Lung (tissue), 12 donors: ENCODE measurements around the gene SLC6A17. TPM values are rescaled to one million over a fixed set of nuclear protein-coding genes. Genes with fewer than 3 reads are reported as not detected.

Experiments used
- ATAC-seq: fragments of 200-7000 bp; cut with Tn5 transposase; one replicate; pipeline ENCODE4 v1.9.1; 2020; ENCODE audit warnings: moderate number of reproducible peaks; ENCODE audit not compliant: insufficient read depth, low FRiP score
- DNase-seq, 3 donors: peaks; one replicate each; pipeline ENCODE4 v3.0.0-alpha.2; 2013 to 2017
- H3K27ac ChIP-seq, 2 donors: one replicate each; pipeline ENCODE4 v1.5.1; 2013; ENCODE audit warnings: mild to moderate bottlenecking in 2 of 2, moderate library complexity in 2 of 2, control low read depth in 1 of 2, inconsistent platforms in 1 of 2, low read depth in 1 of 2, low read length in 1 of 2
- H3K27me3 ChIP-seq, 3 donors: one replicate each; pipeline ENCODE4 v1.5.1; 2013; ENCODE audit warnings: low read length in 2 of 3; ENCODE audit not compliant: control insufficient read depth in 3 of 3, insufficient read depth in 3 of 3
- H3K36me3 ChIP-seq, 4 donors: one replicate each; pipeline ENCODE4 v1.5.1; 2013; ENCODE audit warnings: low read length in 4 of 4, mild to moderate bottlenecking in 1 of 4, moderate library complexity in 1 of 4; ENCODE audit not compliant: control insufficient read depth in 4 of 4, insufficient read depth in 4 of 4
- H3K4me1 ChIP-seq, 5 donors: one replicate each; pipeline ENCODE4 v1.5.1; 2013; ENCODE audit warnings: low read length in 5 of 5, mild to moderate bottlenecking in 2 of 5, moderate library complexity in 1 of 5; ENCODE audit not compliant: control insufficient read depth in 5 of 5, insufficient read depth in 5 of 5
- H3K4me3 ChIP-seq: one replicate; pipeline ENCODE4 v1.5.1; 2013; ENCODE audit warnings: mild to moderate bottlenecking, control low read depth, moderate library complexity
- H3K9ac ChIP-seq, 2 donors: one replicate each; pipeline ENCODE4 v1.5.1; 2013; ENCODE audit warnings: low read length in 2 of 2, control low read depth in 1 of 2; ENCODE audit not compliant: insufficient read depth in 1 of 2
- H3K9me3 ChIP-seq, 4 donors: one replicate each; pipeline ENCODE4 v1.5.1; 2013; ENCODE audit warnings: low read length in 3 of 4, mild to moderate bottlenecking in 1 of 4, moderate library complexity in 1 of 4; ENCODE audit not compliant: control insufficient read depth in 4 of 4, insufficient read depth in 3 of 4
- WGBS, 2 donors: extraction: QIAGEN DNeasy Blood & Tissue Kit; methylation state at CpG; one replicate each; pipeline ENCODE4 v1.1.7; 2013; 5-methylcytosine and 5-hydroxymethylcytosine counted together
- polyA plus RNA-seq, 2 donors: library from polyadenylated mRNA; stranded (reverse); fragments of 200-250 nt; gene quantifications; one replicate each; pipeline ENCODE4 v1.2.1, GENCODE V29; 2013
- total RNA-seq, 2 donors: library from RNA; depleted of rRNA in 1 of 2; stranded (reverse); fragments of >200 nt in 1 of 2; gene quantifications; one replicate each; pipeline ENCODE4 v1.2.1, GENCODE V29; 2014 to 2021
- TF ChIP-seq, protein P1 (sequence below): IDR thresholded peaks from 2 replicates; pipeline ENCODE4 v1.5.1; 2012; ENCODE audit warnings: mild to moderate bottlenecking; ENCODE audit errors: control extremely low read depth, extremely low read depth
- donor health status: control.
- donor health status: control.
- donor health status: Bipolar disorder and iron deficiency.
- donor health status: healthy.
- donor health status: DM: yes; HTN: yes; CAD: no.

The SLC6A17 gene
- total and polyA plus RNA-seq, 4 donors = 0.02 to 0.09 (median 0.03) TPM

DNA sequence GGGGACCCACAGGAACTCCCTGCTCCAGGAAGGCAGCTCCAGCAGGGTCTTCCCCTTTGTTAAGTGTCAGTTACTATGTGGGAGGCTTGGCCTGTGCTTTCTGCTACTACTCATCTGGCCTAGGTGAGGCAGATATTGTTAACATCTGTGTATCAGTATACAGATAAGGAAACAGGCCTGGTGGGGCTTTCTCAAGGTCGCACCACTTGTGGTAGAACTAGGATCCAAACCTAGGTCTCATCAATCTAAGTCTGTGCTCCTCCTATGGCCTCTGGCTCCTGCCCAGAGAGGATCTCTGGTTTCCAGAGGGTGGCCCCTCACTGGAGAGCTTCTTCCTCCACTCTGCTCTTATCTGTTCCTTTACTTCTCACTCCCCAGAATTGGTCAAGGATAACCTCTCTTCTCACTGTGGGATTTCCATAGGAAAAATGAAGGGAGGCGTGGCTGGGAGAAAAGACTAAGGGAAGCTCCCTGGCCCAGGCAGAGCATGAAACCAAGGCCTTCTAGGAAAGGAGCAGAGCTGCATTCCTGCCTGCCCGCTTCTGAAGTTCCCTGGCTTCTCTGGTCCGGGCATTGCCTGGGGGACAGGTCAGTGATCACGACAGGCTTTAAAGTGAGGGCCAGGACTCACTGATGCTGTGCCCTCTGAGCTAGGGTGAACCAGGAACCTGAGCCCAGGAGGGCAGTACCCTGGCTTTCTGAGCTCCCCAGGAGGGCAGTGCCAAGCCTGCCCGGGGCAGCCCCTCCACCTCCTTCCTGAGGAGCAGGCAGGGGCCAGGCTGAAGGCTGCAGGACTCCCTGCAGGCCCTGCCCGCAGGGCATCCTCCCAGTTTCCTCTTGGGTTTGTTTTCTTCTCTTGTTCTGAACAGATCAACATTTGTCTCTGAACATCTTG is 65.6 kb downstream of the SLC6A17 start:
- peaks cover 0 to 2% (median 0%) of the 10 kb centered on the region in 4 donors for H3K36me3 ChIP-seq
- no peak overlapping the region for H3K4me3 ChIP-seq
- H3K9me3 ChIP-seq = no peaks in the 10 kb centered on the region
- no peak overlapping the region for H3K27ac ChIP-seq
- H3K4me1 ChIP-seq = peaks cover 0 to 9% (median 0%) of the 10 kb centered on the region in 5 donors
- ATAC-seq = no peak
- 81 to 88% methylated on average over 7 of the region's 7 CpGs for WGBS, 2 donors
- TF ChIP-seq, protein P1, sequence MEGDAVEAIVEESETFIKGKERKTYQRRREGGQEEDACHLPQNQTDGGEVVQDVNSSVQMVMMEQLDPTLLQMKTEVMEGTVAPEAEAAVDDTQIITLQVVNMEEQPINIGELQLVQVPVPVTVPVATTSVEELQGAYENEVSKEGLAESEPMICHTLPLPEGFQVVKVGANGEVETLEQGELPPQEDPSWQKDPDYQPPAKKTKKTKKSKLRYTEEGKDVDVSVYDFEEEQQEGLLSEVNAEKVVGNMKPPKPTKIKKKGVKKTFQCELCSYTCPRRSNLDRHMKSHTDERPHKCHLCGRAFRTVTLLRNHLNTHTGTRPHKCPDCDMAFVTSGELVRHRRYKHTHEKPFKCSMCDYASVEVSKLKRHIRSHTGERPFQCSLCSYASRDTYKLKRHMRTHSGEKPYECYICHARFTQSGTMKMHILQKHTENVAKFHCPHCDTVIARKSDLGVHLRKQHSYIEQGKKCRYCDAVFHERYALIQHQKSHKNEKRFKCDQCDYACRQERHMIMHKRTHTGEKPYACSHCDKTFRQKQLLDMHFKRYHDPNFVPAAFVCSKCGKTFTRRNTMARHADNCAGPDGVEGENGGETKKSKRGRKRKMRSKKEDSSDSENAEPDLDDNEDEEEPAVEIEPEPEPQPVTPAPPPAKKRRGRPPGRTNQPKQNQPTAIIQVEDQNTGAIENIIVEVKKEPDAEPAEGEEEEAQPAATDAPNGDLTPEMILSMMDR = no peak
- no peak overlapping the region for H3K9ac ChIP-seq
- no peak for DNase-seq
- peaks cover 0 to 34% (median 22%) of the 10 kb centered on the region in 3 donors for H3K27me3 ChIP-seq

DNA sequence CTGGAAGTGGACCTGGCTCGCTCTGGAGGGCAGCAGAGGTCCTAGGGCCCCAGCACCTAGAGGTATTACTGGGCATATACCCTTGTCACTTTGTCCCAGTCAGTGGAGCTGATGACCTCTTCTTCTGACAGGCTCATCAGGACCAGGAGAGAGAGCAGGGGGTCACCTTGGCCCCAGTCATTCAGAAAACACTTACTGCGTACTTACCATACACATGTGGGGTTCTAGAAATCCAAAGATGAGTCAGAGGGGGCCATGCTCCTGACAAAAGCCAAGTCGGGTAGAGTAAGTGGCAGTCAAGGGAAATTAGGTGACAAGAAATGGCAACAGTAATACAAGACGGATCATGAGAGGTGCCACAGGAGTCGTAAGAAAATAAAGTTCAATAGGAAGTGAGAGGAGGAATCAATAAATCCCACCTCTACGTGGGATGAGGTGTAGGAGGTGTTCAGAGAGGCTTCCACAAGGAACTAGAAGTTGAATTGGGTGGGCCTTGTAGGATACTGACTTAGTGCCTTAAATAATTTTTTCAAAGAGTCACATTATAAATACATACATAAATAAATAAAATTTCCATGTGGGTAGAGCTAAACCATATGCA is 66.7 kb downstream of the SLC6A17 start:
- Histone ChIP-seq H3K27ac (no peak overlapping the region), H3K9me3 (no peaks in the 10 kb centered on the region), H3K27me3 (peaks cover 0 to 30% (median 16%) of the 10 kb centered on the region in 3 donors), H3K9ac (no peak overlapping the region), H3K4me3 (no peak overlapping the region), H3K4me1 (peaks cover 0 to 9% (median 0%) of the 10 kb centered on the region in 5 donors), H3K36me3 (peaks cover 0 to 2% (median 0%) of the 10 kb centered on the region in 4 donors)
- DNase-seq (no peak), ATAC-seq (no peak)
- TF ChIP-seq, protein P1 = no peak
- 89 to 91% methylated on average over 6 of the region's 6 CpGs for WGBS, 2 donors

- Histone ChIP-seq H3K4me3 (no peak overlapping the region), H3K9ac (no peak overlapping the region), H3K27me3 (peaks cover 0 to 22% (median 6%) of the 10 kb centered on the region in 3 donors), H3K36me3 (peaks cover 0 to 2% (median 0%) of the 10 kb centered on the region in 4 donors), H3K4me1 (peaks cover 0 to 5% (median 0%) of the 10 kb centered on the region in 5 donors), H3K27ac (no peak overlapping the region), H3K9me3 (no peaks in the 10 kb centered on the region)
- TF ChIP-seq, protein P1 = no peak
- 86 to 91% methylated on average over 5 of the region's 5 CpGs for WGBS, 2 donors
- ATAC-seq (no peak), DNase-seq (no peak)
These were observed 67.8 kb downstream of the SLC6A17 start for GRCh38 chr1:110218137-110218536.
